MM.1S (cell line): Measurements from ENCODE around the gene GRAMD1A.

ENCODE experiments used
- DNase-seq: peaks from one replicate; pipeline ENCODE4 v3.0.0-alpha.2; 2015
- H2AFZ ChIP-seq: fragments of 300-600 bp; sonication (generic); 2 replicates; pipeline ENCODE4 v1.6.0; 2016; ENCODE audit warnings: antibody characterized with exemption, low read length
- H3F3A ChIP-seq: fragments of 300-600 bp; sonication (generic); 2 replicates; pipeline ENCODE4 v1.6.1; 2016; ENCODE audit warnings: mild to moderate bottlenecking, antibody characterized with exemption, low read length, moderate library complexity, mixed read lengths; ENCODE audit not compliant: insufficient read depth
- H3K27ac ChIP-seq: fragments of 300-600 bp; sonication (generic); 2 replicates; pipeline ENCODE4 v1.5.1; 2016; ENCODE audit warnings: mild to moderate bottlenecking, low read length
- H3K27me3 ChIP-seq: fragments of 300-600 bp; sonication (generic); replicated peaks from 2 replicates; pipeline ENCODE4 v1.6.0; 2016; ENCODE audit warnings: low read length; ENCODE audit not compliant: insufficient read depth
- H3K36me3 ChIP-seq: fragments of 300-600 bp; sonication (generic); replicated peaks from 2 replicates; pipeline ENCODE4 v1.6.1; 2016; ENCODE audit warnings: mild to moderate bottlenecking, low read length, mixed read lengths; ENCODE audit not compliant: insufficient read depth
- H3K4me1 ChIP-seq: fragments of 300-600 bp; sonication (generic); 2 replicates; pipeline ENCODE4 v1.6.1; 2016; ENCODE audit warnings: low read length, mixed read lengths
- H3K4me2 ChIP-seq: fragments of 300-600 bp; sonication (generic); 2 replicates; pipeline ENCODE4 v1.6.0; 2016; ENCODE audit warnings: low read depth, low read length
- H3K4me3 ChIP-seq: fragments of 300-600 bp; sonication (generic); 2 replicates; pipeline ENCODE4 v1.5.1; 2016; ENCODE audit warnings: low read length, mixed read lengths
- H3K79me2 ChIP-seq: fragments of 300-600 bp; sonication (generic); 2 replicates; pipeline ENCODE4 v1.6.1; 2016; ENCODE audit warnings: mixed run types, low read length, mixed read lengths
- H3K9ac ChIP-seq: fragments of 300-600 bp; sonication (generic); 2 replicates; pipeline ENCODE4 v1.6.1; 2016; ENCODE audit warnings: low read length, mixed read lengths
- H3K9me2 ChIP-seq: fragments of 300-600 bp; sonication (generic); replicated peaks from 2 replicates; pipeline ENCODE4 v1.6.1; 2016; ENCODE audit warnings: mild to moderate bottlenecking, low read length, mixed read lengths; ENCODE audit not compliant: insufficient read depth
- H3K9me3 ChIP-seq: fragments of 300-600 bp; sonication (generic); replicated peaks from 2 replicates; pipeline ENCODE4 v1.6.1; 2016; ENCODE audit warnings: mild to moderate bottlenecking, low read length, mixed read lengths; ENCODE audit not compliant: insufficient read depth
- H4K20me1 ChIP-seq: fragments of 300-600 bp; sonication (generic); 2 replicates; pipeline ENCODE4 v1.6.1; 2016; ENCODE audit warnings: mild to moderate bottlenecking, low read length, moderate library complexity, mixed read lengths; ENCODE audit not compliant: insufficient read depth
- CTCF ChIP-seq: fragments of 300-600 bp; sonication (generic); IDR thresholded peaks from 2 replicates; pipeline ENCODE4 v1.5.1; 2016; ENCODE audit warnings: antibody characterized with exemption, low read length, mixed read lengths
- EZH2 ChIP-seq: fragments of 300-600 bp; sonication (generic); optimal IDR thresholded peaks from 2 replicates; pipeline ENCODE3; 2017; ENCODE audit warnings: low read depth, mild to moderate bottlenecking, antibody characterized with exemption, low read length, mixed read lengths
- EZH2phosphoT487 ChIP-seq: fragments of 300-600 bp; sonication (generic); IDR thresholded peaks from 2 replicates; pipeline ENCODE4 v1.6.1; 2018; ENCODE audit warnings: antibody characterized with exemption, low read length

The GRAMD1A gene

GRCh38 chr19:35042056-35042730 is 42.1 kb downstream of the GRAMD1A start:
- no peaks in the 10 kb centered on the region for H3F3A ChIP-seq
- H3K9me3 ChIP-seq: no peaks in the 10 kb centered on the region
- H3K9ac ChIP-seq: no peak overlapping the region
- H3K9me2 ChIP-seq: no peaks in the 10 kb centered on the region
- TF ChIP-seq EZH2: no peak
- no peak for TF ChIP-seq CTCF
- TF ChIP-seq EZH2phosphoT487: no peak
- no peak overlapping the region for H3K27ac ChIP-seq
- no peaks in the 10 kb centered on the region for H3K36me3 ChIP-seq
- DNase-seq: no peak
- peaks cover 80% of the 10 kb centered on the region for H3K27me3 ChIP-seq
- H3K79me2 ChIP-seq: no peaks in the 10 kb centered on the region
- H4K20me1 ChIP-seq: 0 out of 2 replicates have a peak, but pooled peaks cover 2% of the 10 kb centered on the region
- no peak overlapping the region for H3K4me2 ChIP-seq
- H2AFZ ChIP-seq: no peak overlapping the region
- no peaks in the 10 kb centered on the region for H3K4me1 ChIP-seq
- H3K4me3 ChIP-seq: no peak overlapping the region

- Histone ChIP-seq H3K27ac (no peak overlapping the region), H3K9me2 (no peaks in the 10 kb centered on the region), H3K4me3 (no peak overlapping the region), H3K4me1 (no peaks in the 10 kb centered on the region), H2AFZ (no peak overlapping the region), H3K9me3 (no peaks in the 10 kb centered on the region), H3K4me2 (no peak overlapping the region), H3K36me3 (no peaks in the 10 kb centered on the region), H3K27me3 (peaks cover 81% of the 10 kb centered on the region), H3K9ac (no peak overlapping the region), H3K79me2 (no peaks in the 10 kb centered on the region), H4K20me1 (0 out of 2 replicates have a peak, but pooled peaks cover 2% of the 10 kb centered on the region), H3F3A (no peaks in the 10 kb centered on the region)
- no peak for TF ChIP-seq EZH2
- DNase-seq: no peak
These were observed 43.0 kb downstream of the GRAMD1A start for GRCh38 chr19:35042954-35043604.

DNA sequence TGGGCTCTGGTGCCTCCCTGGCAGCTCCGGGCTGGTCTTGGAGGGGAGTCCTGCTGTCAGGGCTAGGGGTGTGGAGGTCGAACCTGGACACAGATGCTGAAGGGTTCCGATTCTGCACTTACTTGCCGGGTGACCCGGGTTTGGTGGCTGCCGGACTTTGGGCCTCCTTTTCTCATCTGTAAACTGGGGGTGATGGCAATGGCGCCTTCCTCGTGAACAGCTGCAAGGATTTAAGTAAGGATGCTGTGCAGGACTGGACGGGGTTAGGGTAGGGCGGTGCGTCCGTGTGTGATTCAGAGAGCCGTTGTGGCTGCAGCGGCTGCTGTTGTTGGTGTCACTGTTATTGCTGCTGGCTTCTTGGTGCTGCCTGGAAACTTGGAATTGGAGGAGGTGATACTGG is 43.8 kb downstream of the GRAMD1A start:
- H3K9me3 ChIP-seq: no peaks in the 10 kb centered on the region
- no peaks in the 10 kb centered on the region for H3K36me3 ChIP-seq
- no peaks in the 10 kb centered on the region for H3K4me1 ChIP-seq
- H4K20me1 ChIP-seq: 0 out of 2 replicates have a peak, but pooled peaks cover 2% of the 10 kb centered on the region
- no peaks in the 10 kb centered on the region for H3K9me2 ChIP-seq
- H3K9ac ChIP-seq: no peak overlapping the region
- H3K4me3 ChIP-seq: no peak overlapping the region
- no peak overlapping the region for H3K4me2 ChIP-seq
- TF ChIP-seq CTCF (no peak), EZH2phosphoT487 (no peak), EZH2 (no peak)
- H2AFZ ChIP-seq: no peak overlapping the region
- H3K27me3 ChIP-seq: peaks cover 81% of the 10 kb centered on the region
- no peaks in the 10 kb centered on the region for H3F3A ChIP-seq
- no peak for DNase-seq
- H3K79me2 ChIP-seq: no peaks in the 10 kb centered on the region
- no peak overlapping the region for H3K27ac ChIP-seq
